ENCODE measurements around the gene FOXA1. TPM values are rescaled to one million over a fixed set of nuclear protein-coding genes. Genes with fewer than 3 reads are reported as not detected.
A peak's percentile ranks its signal among the peaks of the same experiment; 100 is the strongest.

FOXA1 gene
- total RNA-seq, 1 donor, result not detected

DNA sequence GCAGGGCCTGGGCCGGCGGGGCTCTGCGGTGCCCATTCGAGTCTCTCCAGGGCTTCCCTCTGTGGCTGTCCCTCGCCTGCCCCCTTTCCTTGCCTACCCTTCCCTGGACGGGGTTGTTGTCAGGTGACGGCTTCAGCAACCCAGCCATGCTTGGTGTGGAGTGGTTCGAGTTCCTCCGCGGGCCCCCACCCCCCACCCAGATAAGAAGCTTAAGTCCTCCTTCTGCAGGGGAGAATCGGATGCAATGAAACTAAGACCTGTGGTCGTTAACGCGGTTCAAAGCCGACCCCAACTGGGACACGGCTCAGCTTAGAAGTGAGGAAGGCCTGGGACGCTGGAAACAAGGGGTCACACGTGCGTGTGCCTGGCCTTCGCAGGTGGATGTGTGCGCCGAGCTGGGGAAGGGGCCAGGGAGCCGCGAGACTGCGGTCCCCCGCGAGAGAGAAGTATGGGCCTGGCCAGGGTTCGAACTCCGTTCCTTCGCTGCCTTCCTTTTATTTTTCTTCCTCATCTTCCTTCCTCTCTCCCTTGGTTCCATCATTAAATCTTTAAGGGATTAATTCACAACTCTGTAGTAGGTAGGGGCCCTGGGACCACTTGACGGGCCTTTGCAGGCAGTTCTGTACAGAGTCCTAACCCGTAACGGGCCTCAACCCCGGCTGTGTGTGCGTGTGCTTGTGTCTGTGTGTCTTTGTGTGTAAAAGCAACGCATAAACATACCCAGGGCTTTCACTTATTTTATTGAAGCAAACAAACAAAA, 3.9 kb upstream of the FOXA1 start:
- no peak for DNase-seq (ENCODE audit: low read depth)
- H3K4me3 ChIP-seq (ENCODE audit: low read depth, low read length), result no peak overlapping the region

DNA sequence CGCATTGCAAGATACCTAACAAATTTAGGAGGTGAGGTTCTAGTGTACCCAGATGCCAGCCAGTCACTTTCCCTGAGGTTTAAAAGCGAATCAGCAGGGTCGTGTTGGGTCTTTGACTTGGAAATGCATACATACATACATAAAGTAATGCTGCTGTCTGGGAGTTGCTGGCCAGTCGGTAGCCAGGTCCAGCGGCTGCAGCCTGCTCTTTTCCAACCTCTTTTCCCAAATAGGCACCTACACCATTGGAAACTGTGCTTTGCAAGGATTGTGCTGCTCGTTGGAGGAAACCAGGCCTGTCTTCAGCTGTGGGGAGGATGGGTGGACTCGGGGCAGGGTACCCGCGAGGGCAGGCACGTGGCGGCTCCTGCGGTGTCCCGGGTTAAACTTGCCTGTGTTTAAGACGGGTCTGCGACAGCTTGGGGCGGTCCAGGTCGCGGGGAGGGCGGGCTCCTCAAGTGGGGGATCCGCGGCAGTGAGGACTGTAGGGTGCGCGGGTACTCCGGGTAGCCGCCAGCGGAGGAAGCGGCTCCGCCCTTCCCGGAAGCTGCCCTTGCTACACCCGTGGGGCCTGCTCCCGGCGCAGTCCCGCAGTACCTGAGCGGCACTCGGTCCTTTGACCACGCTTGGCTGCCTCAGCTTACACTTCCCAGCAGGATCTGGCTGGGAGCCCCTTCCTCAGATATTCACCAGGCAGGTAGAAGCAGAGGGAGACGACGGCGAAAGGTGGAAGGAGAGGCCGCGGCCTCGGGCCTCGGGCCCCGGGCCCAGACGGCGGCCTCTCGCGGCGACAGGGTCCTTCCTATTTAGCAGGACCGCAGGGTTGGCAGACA, 3.1 kb upstream of the FOXA1 start:
- DNase-seq (ENCODE audit: low read depth), result no peak
- TF ChIP-seq, protein P1, sequence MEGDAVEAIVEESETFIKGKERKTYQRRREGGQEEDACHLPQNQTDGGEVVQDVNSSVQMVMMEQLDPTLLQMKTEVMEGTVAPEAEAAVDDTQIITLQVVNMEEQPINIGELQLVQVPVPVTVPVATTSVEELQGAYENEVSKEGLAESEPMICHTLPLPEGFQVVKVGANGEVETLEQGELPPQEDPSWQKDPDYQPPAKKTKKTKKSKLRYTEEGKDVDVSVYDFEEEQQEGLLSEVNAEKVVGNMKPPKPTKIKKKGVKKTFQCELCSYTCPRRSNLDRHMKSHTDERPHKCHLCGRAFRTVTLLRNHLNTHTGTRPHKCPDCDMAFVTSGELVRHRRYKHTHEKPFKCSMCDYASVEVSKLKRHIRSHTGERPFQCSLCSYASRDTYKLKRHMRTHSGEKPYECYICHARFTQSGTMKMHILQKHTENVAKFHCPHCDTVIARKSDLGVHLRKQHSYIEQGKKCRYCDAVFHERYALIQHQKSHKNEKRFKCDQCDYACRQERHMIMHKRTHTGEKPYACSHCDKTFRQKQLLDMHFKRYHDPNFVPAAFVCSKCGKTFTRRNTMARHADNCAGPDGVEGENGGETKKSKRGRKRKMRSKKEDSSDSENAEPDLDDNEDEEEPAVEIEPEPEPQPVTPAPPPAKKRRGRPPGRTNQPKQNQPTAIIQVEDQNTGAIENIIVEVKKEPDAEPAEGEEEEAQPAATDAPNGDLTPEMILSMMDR (IDR thresholded peaks at IDR 0.05; ENCODE audit: insufficient read depth, low read length), result no peak
- H3K4me3 ChIP-seq (ENCODE audit: low read depth, low read length), result no peak overlapping the region

More for the DNA sequence above, 3.9 kb upstream of the FOXA1 start:
- TF ChIP-seq, protein P1 (IDR thresholded peaks at IDR 0.05; ENCODE audit: insufficient read depth, low read length), result no peak

DNA sequence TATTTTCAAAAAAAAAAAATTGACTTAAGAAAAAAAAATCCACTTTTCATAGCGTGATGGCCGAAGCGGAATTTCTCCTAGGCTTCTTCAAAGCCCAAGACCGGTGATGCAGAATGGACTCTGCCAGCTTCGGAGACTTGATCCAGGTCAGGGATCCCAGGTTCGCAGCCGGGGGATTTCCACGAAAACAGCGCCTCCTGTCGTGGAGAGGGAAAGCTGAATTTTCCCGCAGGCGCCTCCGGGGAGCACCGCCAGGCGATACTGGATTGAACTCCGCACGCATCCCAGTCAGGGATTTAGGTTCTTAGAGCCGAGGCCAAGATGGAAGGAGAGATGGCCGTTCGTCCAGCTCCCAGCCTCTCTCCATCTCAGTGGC, 2.5 kb upstream of the FOXA1 start:
- TF ChIP-seq, protein P1 (IDR thresholded peaks at IDR 0.05; ENCODE audit: insufficient read depth, low read length), result peak; percentile 47
- no peak for DNase-seq (ENCODE audit: low read depth)
- H3K4me3 ChIP-seq (ENCODE audit: low read depth, low read length), result no peak overlapping the region

DNA sequence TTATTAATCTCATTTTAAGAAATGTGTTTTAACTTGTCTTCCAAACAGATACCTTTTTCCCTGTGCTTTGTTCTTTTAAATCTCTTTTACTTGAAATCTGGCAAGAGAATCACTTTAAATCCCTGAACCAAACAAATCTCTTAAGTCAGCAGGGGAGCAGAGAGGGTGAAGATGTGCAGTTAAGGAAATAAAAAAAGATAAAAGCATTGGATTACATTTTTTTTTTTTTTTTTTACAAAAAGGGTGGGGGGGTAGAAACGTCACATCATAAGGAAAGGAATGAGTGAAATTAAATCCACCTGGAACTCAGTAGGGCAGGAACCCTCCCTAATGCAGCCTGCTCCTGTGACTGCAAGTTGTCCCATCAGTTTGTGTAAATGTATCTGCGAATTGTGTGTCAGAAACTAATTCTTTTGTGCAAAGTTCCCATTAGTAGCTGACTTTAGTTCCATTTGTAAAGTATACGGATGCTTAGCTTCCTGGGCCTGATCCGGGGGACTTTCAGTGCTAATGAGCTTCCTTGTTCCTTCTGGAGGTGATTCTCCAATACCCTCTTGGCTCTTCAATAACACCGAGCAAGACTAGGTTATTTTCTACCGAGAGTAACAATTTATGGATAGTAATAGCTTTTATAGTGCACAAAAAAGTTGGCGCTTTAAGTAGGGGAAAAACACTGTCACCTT, 1.9 kb upstream of the FOXA1 start:
- no peak overlapping the region for H3K4me3 ChIP-seq (ENCODE audit: low read depth, low read length)
- TF ChIP-seq, protein P1 (IDR thresholded peaks at IDR 0.05; ENCODE audit: insufficient read depth, low read length), result no peak
- DNase-seq (ENCODE audit: low read depth), result no peak

DNA sequence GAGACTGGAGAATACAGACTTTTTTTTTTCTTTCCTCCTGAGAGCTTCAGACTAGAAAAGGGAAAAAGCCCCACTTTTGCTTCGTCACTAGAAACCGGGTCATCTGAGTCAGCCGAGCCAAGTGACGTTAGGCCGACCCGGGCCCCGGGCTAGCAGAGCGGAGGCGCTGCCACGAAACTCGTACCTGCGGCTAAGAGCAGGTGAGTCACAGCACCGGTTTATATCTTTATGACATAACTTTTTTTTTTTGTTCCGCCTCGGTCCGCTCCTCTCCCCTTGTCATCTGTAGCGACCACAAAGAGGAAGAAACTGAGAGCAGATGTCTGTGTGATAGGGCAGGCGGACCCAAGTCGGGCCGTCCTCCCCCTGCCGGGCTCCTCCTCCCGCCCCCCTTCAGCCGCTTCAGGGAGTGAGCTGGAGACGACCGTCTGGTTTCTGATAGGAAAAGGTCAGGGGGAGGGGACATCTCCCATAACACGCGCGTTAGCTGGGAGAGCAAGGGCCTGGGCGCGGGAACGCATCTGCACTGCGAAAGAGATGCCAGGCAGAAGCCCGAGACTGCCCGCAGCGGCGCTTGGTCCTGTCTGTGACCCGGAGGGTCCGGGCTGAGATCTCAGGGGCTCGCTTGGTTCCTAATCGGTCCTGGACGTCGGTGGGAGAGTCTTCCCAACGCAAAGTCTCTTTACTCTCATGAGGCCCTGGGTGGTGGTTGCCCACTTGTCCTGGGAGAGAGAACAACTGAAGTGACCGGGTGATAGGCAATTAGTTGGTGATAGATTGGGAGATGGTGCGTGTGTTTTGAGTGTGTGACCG, 966 bp upstream of the FOXA1 start:
- no peak for DNase-seq (ENCODE audit: low read depth)
- TF ChIP-seq, protein P1 (IDR thresholded peaks at IDR 0.05; ENCODE audit: insufficient read depth, low read length), result no peak
- peak overlapping the region; percentile 17 for H3K4me3 ChIP-seq (ENCODE audit: low read depth, low read length)
